Measurements from ENCODE around the gene CENPX.
"Not testable (repeated sequence)": the region's sequence is repeated elsewhere in the genome, so short reads cannot be mapped to it uniquely, and the experiment has no call there.

Gene CENPX

DNA sequence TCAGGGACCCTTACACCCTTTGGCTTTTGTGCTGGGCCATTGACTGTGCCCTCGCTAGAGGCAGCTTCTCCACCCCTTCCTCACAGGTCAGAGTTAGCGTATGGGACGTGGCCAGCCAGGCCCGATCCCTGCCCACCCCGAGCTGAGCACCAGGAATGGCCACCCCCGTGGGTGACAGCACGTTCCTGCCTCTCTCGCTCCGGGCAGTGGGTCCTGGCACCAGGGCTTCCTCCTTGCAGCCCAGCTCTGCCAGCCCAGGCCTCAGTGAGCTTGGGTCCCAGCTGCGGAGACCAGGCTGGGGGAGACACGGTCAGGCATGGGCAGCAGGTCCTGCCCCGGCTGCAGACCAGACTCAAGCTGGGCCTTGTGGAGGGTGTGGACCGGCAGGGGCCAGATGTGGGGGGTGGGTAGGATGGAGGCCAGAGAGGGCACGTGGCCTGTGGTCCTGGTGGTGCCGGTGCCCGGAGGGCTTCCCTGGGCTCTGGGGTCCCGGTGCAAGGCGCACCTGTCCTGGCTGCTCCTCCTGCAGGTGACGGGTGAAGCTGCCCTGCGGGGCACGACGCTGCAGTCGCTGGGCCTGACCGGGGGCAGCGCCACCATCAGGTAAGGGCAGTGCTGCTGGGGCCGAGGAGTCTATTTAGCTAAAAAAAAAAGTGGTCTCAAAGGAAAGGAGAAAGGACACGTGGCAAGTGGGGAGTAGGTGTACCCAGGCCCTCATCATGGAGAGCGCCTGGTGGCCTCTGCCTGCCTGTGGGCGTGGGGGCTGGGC is 27.0 kb downstream of the CENPX start:
- no peak for DNase-seq

- no peak for DNase-seq
Observed at GRCh38 chr17:81994593-81995462, 27.9 kb downstream of the CENPX start.

DNA sequence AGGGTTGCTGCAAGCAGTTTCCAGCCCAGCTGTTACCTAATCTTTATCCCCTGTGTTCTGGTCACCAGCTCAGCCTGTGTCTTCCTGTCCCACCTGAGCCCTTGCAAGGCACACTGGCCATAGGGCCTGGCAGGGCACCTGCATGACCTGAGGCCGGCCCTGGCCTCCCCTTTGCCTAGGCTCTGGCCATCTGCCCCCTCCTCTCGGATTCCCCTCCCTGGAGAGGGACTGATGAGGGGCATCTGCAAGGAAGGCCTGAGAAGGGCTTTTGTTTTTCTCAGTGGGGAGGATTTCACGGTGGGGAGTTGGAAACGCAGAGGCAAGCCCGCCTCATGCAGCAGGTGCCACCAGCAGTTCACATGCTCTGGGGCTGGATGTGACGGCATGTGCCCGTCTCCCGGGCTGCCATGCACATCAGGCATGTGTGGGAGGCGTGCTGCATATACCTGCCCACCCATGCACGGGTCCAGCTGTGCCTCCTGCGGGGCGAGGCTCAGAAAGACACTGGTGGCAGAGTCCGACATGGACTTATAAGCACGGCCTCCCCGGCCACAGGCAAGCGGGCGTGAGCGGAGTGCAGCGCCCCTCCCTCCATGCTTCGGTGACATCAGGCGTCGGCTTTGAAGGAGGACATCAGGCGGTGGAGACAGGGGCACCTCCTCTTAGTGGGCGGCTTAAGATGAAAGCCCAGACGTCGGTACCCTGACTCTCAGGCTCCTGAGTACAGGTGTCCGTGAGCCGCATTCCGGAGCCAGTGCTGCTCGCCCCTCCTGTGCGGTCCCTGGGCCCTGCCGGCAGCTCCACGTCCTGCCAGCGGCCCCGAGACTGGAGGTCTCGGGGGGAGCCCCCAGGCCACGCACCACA is 28.7 kb downstream of the CENPX start:
- DNase-seq, result no peak

- DNase-seq, result no peak
Observed at GRCh38 chr17:81992306-81993102, 30.2 kb downstream of the CENPX start.

DNA sequence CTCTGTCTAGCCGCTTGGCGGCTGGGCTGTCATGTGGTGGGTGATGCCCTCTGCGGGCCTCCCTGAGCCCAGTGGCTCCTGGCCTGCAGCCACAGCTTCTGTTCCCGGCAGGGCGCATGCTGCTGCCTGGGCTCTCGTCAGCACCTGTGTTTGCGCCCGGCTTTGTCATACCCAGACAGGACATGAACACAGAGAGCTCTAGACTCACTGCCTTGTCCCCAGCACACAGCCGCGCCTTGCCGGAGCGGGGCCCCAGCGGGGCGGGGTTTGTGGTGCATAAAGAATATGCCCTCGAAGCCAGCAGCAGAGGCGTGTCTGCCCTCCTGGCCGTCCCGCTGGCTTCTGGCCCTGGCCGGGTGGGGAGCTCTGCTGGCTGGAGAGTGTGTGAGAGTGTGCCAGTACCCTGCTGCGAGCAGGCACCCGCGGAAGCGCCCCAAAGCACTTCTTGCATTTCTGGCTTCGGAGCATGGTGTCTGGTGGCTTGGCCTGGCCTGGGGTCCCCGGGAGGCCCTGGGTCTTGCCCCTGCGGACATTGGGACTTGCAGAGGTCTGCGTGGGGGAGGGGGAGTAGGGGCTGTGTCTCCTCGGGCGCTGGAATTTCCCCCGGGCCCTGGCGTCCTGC is 30.9 kb downstream of the CENPX start:
- DNase-seq, result no peak

- no peak for DNase-seq
Observed at GRCh38 chr17:81990836-81991683, 31.6 kb downstream of the CENPX start.

GRCh38 chr17:81987161-81987770 is 35.4 kb downstream of the CENPX start:
- DNase-seq, result no peak

- DNase-seq, result no peak
Observed at GRCh38 chr17:81986606-81987005, 36.1 kb downstream of the CENPX start.

DNA sequence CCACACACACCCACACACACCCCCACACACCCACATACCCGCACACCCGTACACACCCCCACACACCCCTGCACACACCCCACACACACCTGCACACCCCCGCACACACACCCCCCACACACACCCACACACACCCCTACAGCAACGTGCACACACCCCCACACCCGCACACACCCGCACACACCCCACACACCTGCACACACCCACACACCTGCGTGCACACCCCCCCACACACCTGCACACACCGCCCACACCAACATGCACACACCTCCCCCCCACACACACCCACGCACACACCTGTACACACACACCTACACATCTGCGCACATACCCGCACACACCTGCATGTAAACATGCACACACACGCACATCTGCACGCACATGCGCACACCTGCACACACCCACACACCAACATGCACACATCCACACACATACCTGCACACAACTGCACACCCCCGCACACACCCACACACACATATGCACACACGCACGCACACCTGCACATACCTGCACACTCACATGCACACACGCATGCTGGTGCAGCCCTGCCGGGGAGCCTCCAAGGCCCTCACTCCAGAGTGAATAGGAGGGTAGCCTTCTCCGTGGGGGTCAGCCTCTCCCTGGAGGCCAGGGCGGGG is 37.8 kb downstream of the CENPX start:
- DNase-seq, result no peak

DNA sequence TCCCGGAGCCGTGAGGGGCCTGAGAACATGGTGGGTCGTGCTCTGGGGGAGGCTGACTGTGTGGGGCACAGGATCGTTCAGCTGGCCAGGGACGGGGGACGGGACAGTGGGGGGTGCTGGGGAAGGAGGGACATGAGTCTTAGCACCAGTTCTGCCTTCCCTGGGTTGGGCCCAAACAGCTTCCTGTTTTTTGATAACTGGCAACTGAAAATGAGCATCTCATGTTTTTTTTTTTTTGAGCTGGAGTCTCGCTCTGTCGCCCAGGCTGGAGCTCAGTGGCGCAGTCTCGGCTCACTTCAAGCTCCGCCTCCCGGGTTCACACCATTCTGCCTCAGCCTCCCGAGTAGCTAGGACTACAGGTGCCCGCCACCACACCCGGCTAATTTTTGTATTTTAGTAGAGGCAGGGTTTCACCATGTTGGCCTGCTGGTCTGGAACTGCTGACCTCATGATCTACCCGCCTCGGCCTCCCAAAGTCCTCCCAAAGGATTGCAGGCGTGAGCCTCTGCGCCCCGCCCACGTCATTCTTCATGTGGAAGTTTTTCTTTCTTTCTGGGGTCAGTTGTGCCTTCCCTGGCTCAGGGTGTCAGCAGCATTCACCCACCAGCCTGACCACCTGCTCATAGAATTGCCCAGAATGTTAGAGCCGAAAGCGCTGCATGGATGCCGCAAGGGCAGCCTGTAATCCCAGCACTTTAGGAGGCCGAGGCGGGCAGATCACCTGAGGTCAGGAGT is 38.9 kb downstream of the CENPX start:
- no peak for DNase-seq

GRCh38 chr17:81983011-81983638 is 39.6 kb downstream of the CENPX start:
- DNase-seq, result no peak

- DNase-seq, result not testable (repeated sequence)
Observed at GRCh38 chr17:81981511-81981910, 41.2 kb downstream of the CENPX start.

GRCh38 chr17:81980707-81981343 is 41.9 kb downstream of the CENPX start:
- DNase-seq, result no peak

DNA sequence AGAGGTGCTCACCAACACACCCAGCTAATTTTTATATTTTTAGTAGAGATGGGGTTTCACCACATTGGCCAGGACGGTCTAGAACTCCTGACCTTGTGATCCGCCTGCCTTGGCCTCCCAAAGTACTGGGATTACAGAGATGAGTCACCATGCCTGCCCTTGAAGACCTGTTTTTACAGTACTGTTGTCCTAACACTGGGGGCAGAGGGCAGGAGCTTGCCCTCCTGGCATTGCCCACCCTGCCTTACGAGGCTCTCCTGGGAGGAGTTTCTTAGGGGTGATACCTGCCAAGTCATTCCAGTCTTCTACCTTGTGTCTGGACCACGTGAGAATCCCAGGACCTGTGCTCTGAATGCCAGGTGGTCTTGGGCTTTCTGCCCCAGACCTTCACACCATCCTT is 42.6 kb downstream of the CENPX start:
- DNase-seq, result no peak

DNA sequence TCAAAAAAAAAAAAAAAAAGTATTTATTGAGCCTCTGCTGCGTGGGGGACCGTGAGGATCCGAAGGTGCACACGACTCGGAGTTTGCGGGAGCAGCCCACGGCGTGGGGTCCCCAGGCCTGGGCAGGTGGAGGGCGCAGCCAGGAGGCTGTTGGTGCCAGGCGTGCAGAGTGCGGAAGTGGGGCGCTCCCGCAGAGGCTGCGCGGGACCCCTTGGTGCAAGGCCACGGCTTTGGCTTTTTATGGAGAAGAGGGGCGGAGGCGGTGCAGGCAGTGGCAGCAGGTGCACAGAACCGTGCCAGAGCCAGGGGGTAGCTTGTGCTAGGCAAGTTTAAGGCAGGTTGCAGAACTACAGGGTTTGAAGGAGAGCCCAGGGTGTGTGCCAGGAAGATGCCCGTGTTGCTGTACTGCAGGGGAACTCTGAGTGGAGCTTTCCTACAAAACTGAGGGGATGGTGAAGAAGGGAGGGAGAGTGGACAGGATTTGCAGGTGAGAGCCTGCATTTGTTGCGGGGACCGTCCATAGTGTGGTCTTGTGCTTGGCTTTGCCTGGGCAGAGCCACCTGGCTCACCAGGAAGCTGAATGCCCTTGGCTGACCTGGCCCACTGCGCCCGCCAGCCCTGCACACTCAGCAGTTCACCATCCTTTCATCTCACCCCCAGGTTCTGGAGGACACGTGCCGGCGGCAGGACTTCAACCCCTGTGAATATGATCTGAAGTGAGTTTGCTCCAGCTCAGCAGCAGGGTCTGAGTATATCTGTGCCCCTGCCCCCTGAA is 44.0 kb downstream of the CENPX start:
- DNase-seq, result no peak

DNA sequence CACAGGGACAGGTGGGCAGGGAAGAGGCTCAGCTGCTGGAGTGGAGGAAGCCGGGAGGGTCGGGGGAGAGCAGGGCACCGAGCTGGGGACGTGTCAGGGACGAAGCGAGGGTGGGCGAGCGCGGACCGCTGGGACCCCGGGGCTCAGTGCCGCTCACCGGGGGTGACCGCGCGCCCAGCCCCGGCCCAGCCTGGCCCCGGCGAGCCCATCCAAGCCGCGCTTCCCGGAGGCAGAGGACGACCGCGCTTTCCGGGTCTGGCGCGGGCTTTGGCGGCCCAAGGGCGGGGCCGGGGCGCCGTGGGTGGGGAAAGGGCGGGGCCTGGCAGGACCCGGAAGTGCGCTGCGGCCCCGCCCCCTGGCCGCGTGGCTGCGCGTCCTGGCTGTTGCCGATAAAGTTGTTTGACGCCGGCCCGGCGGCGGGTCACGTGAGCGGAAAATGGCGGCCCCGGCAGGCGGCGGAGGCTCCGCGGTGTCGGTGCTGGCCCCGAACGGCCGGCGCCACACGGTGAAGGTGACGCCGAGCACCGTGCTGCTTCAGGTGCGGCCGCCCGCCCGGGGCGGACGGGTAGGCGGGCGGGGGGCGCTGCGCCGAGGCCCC is 45.4 kb downstream of the CENPX start, which contains the start of gene ASPSCR1:
ASPSCR1 (plus strand) TSS at position 419 of the 598 bp plus-strand sequence; CDS start at position 437, 18 bp downstream.
- DNase-seq, result peak; percentile 90
